Left kidney (tissue), 2 donors: ENCODE results near the gene NBEA. TPM values are rescaled to one million over a fixed set of nuclear protein-coding genes. Genes with fewer than 3 reads are reported as not detected.
A peak's percentile ranks its signal among the peaks of the same experiment; 100 is the strongest.
"Not testable (repeated sequence)": the region's sequence is repeated elsewhere in the genome, so short reads cannot be mapped to it uniquely, and the experiment has no call there.

Experiments used
- DNase-seq: peaks from one replicate; pipeline ENCODE4 v3.0.0-alpha.2; 2013
- polyA plus RNA-seq: library from polyadenylated mRNA; unstranded; fragments of 120-200 nt; gene quantifications from one replicate; pipeline ENCODE4 v1.2.1, GENCODE V29; 2013; ENCODE audit not compliant: insufficient read length

Gene NBEA
- polyA plus RNA-seq, 1 donor: 19.8 TPM

DNA sequence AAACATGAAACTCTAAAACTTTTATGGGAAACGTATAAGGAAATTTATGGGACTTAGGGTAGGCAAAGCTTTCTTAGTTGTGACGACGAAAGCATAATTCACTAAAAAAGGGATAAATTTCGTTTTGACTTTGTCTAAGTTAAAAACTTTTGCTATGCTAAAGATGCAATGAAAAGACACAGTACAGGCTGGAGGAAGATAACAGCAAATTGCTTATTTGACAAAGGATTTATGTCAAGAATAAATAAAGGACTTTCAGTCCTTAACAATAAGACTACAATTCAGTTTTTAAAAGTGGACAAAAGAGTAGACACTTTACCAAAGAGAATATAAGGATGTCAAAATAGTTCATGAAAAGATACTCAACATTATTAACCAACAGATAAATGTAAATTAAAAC, 150.2 kb downstream of the NBEA start:
- DNase-seq: no peak

DNA sequence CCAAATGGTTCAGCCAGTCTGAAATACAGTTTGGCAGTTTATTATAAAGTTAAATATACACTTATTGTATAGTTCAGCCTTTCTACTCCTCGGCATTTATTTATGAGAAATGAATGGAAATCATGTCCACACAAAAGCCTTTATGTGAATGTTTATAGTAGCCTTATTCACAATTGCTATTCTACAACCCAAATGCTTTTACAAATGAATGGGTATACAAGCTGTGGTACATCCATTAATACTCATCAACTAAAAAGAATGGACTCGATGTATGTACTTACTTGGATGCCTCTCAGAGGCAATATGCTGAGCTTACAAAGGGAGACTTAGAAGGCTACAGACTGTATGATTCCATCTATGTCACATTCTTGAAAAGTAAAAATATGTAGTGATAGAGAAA, 150.7 kb downstream of the NBEA start:
- DNase-seq: no peak

DNA sequence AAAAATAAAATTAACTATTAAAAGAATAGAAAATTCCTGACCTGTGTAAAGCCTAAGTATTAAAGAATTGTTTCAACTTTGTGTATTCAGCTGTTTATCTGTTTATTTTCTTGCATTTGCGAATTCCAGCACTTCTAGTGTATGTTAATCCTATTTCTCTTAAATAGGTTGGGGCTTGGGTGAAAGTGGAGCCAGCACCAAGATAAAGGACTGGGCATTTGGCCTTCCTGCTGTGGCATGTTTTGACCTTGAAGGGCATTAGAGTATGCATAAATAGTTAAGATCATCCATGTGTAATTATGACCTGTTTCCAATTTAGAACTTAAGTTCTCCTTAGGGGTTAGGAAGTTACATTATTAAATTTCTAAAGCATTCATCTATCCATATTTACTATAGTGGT, 151.3 kb downstream of the NBEA start:
- DNase-seq: no peak

- not testable (repeated sequence) for DNase-seq
These were observed 164.7 kb downstream of the NBEA start for GRCh38 chr13:35106771-35107170.

- no peak for DNase-seq
These were observed 165.5 kb downstream of the NBEA start for GRCh38 chr13:35107535-35107934.

GRCh38 chr13:35113612-35114011, 171.5 kb downstream of the NBEA start:
- not testable (repeated sequence) for DNase-seq

GRCh38 chr13:35127466-35127865, 185.4 kb downstream of the NBEA start:
- no peak for DNase-seq

GRCh38 chr13:35129500-35129899, 187.4 kb downstream of the NBEA start:
- no peak for DNase-seq

GRCh38 chr13:35131471-35131870, 189.4 kb downstream of the NBEA start:
- no peak for DNase-seq

DNA sequence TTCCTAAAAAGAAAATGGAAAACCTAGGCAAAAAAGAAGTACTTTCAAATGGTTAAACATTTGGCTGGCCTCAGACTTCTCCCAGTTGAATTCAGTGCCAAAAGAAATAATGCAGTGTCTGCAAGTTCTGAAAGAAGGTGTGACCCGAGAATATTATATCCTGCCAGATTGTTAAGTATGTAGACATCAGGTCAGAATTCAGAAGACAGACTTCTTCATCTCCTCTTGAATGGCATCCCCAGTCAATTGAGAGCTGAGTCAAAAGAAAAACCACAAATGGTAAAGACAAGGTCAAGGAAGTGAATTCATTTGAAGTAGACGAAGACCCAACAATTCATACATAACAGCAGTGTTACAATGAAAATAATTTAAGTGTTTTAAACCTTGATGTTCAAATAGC, 194.5 kb downstream of the NBEA start:
- no peak for DNase-seq

GRCh38 chr13:35139591-35139990, 197.5 kb downstream of the NBEA start:
- DNase-seq: no peak

- no peak for DNase-seq
These were observed 198.3 kb downstream of the NBEA start for GRCh38 chr13:35140321-35140720.

DNA sequence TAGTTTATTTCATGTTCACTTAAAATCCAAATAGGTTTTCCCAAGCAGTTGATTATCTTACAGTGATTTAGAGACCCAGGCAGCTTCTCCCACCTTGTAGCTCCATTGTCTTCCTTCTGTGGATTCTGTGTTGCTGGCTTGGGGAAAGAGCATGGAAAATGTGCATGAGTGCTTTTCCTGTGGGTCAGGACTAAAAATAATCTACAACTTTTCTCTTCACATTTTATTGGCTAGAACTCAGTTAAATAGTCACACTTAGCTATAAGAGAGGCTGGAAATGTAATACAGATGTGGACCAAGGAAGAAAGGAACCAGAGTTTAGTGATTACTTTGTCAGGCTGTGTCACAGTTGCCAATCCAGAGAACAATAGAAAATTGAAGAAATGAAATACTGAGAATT, 198.8 kb downstream of the NBEA start:
- no peak for DNase-seq

- DNase-seq: no peak
These were observed 201.1 kb downstream of the NBEA start for GRCh38 chr13:35143123-35143522.

DNA sequence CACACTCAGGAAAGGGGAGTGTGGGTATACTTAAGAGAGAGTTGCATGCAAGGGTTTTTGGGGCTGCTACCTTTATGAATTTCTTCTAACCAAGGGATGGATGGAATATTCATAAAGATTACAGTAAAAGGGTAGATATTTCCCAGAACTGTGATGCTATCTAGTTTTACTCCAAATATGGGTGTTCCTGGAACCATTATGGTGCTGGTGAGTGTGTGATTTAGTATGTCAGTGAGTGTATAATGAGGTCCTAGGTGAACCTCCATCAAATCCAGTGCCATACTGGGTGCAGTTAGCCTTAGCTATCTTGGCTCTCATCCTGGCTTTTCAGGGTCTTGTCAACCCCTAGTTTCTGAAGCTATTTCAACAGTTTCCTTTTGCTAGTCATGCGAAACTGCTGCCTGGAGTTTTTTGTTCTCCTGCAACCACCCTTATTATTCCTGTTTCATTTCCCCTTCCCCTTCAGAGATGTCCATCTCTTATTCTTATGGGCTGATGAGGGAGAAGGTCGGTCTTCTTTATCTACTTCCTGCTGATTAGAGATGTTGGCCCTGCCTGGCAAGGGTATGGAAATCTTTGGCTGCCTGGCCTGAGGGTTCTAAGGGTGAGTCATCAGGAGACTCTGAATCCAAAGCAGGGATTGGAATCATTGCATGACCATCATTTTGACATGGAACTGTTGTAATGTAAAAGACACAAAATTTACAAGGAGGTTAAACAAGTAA, 202.3 kb downstream of the NBEA start:
- no peak for DNase-seq

DNA sequence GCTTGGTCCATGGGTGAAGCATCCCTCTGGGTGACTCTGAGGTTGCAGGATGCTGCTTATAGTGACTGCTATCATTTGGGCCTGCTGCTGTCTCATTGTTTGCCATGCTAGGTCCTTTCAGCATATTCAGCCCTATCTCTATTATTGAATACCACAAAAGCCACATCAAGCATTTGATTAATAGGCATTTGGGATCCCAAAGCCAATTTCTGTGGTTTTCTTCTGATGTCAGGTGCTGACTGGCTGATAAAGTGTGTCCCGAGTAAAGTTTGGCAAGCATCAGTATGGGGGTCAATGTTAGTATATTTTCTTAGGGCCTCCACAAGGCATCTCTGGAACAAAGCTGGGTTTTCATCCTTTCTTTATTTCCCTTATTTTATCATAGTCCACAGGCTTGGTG, 204.6 kb downstream of the NBEA start:
- DNase-seq: no peak

- peak; percentile 70 for DNase-seq
These were observed 215.2 kb downstream of the NBEA start for GRCh38 chr13:35157143-35157755.

GRCh38 chr13:35159041-35159440, 217.0 kb downstream of the NBEA start:
- DNase-seq: no peak

DNA sequence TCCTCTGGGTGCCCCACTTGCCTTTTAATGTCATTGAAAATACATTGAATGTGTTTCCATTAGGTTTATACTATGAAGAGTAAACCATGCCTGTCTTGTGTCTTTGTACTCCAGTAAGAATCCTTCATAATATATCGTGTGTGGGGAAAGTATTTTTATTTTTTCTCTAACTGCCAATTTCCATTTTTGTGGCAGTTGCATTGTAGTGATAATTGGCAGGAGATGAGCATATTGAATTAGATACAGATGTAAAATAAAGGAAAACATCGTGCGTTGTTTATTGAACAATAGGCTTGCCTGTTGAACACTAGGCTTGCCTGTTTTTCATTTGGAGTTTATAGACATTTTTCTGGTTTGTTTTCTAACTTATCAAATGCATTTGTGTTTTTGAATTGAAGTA, 218.8 kb downstream of the NBEA start:
- no peak for DNase-seq

DNA sequence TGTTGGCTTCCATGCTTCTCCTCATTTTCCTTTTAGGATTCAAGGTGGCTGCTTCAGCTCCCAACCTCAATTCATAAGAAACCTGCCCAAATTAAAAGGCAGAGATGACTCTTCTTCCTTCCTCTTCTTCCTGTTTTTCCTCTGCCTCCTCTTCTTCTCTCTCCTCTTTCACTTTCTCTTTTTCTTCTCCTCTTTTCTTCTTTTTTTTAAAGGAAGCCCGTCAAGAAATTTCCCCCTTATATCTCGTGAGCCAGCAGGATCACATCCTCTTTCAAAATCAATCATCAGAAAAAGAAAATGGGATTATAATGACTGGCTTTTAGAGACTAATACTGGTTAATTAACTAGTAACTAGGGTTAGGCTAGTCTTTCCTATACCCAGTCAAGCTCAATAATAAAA, 220.3 kb downstream of the NBEA start:
- DNase-seq: no peak

- DNase-seq: no peak
These were observed 221.6 kb downstream of the NBEA start for GRCh38 chr13:35163674-35164073.

GRCh38 chr13:35164324-35164932, 222.4 kb downstream of the NBEA start:
- peak; percentile 34 for DNase-seq

- no peak for DNase-seq
These were observed 223.1 kb downstream of the NBEA start for GRCh38 chr13:35165205-35165604.

DNA sequence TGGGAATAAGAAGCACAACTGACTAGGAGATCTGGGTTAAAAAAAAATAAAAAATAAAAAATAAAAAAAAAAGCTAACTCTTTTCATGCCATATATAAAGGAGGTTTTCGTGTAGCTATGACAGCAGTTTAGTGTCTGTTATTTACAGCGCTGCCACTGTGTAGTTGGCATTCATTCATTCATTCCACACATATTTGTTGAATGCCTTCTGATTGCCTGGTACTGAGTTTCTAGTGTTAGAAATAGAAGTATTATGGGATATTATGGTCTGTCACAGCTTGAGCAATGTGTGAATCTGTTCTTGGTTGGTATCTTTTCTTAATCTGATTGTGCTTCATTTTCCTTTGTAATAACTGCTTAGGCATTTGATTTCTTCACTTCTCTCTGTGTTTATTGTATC, 237.4 kb downstream of the NBEA start:
- DNase-seq: no peak
